IPS-15b (cell line): ENCODE results near the gene PDHA1.

ENCODE experiments used
- H3K27me3 ChIP-seq: one replicate; pipeline ENCODE4 v1.6.1; 2013; ENCODE audit warnings: low read length; ENCODE audit not compliant: control insufficient read depth, insufficient read depth
- H3K36me3 ChIP-seq: one replicate; pipeline ENCODE4 v1.6.1; 2013; ENCODE audit warnings: low read length; ENCODE audit not compliant: control insufficient read depth, insufficient read depth
- H3K4me1 ChIP-seq: one replicate; pipeline ENCODE4 v1.6.1; 2013; ENCODE audit warnings: mild to moderate bottlenecking, low read length; ENCODE audit not compliant: control insufficient read depth, insufficient read depth
- H3K4me3 ChIP-seq: one replicate; pipeline ENCODE4 v1.5.1; 2013; ENCODE audit warnings: low read depth, low read length
- H3K9ac ChIP-seq: one replicate; pipeline ENCODE4 v1.6.1; 2013; ENCODE audit warnings: low read depth, mild to moderate bottlenecking, low read length
- H3K9me3 ChIP-seq: one replicate; pipeline ENCODE4 v1.6.1; 2013; ENCODE audit warnings: mild to moderate bottlenecking, low read length; ENCODE audit not compliant: control insufficient read depth, insufficient read depth

PDHA1 gene

DNA sequence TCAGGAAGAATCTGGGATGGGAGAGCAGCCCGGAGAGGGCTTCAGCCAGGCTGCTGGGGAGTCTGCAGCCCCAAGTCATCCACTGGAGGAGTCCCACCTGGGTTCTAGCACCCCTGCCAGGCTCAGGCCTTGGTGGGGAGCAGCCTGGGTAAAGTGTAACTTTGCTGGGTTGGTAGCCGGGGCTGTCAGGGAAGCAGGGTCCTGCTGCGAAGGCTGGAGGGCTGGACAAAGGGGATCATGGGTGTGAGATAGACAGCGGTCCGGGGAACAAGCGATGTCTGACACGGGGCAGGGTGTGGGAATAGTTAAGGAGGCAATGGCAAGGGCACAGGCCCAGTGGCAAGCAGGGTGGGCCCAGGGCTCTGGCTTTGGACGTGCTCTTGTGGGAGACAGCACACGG, 37.6 kb downstream of the PDHA1 start:
- Histone ChIP-seq H3K9ac (no peak overlapping the region), H3K36me3 (no peaks in the 10 kb centered on the region), H3K4me1 (no peaks in the 10 kb centered on the region), H3K4me3 (no peak overlapping the region), H3K9me3 (no peaks in the 10 kb centered on the region), H3K27me3 (no peaks in the 10 kb centered on the region)

DNA sequence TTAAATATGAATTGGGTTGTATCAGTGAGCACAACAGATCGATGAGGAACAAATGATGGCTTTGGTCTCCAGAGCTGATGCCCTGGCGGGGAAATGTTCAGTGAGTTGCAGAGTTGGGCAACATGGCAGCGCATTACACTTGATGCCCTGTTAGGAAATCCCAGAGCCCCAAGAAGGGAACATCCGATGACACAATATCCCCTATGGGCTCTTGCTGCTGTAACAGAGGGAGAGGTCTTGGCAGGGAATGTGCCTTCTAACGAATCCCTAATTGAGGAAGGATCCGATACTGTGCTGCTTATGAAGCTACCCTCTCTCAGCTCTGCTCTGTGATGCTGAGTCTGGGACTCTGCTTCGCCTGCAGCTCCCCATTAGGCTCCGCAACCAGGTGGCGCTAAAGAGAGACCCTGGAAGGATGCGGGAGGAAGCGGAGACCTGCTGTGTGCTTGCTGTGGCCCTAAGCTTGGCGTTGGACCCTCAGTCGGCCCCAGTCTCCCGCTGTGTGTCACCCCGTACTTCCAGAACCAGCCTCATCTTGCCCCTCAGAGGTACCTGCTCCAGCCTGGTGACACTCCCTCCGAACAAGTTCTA, 38.9 kb downstream of the PDHA1 start:
- Histone ChIP-seq H3K9me3 (peaks cover 3% of the 10 kb centered on the region), H3K27me3 (no peaks in the 10 kb centered on the region), H3K4me1 (no peaks in the 10 kb centered on the region), H3K4me3 (no peak overlapping the region), H3K36me3 (no peaks in the 10 kb centered on the region), H3K9ac (no peak overlapping the region)

DNA sequence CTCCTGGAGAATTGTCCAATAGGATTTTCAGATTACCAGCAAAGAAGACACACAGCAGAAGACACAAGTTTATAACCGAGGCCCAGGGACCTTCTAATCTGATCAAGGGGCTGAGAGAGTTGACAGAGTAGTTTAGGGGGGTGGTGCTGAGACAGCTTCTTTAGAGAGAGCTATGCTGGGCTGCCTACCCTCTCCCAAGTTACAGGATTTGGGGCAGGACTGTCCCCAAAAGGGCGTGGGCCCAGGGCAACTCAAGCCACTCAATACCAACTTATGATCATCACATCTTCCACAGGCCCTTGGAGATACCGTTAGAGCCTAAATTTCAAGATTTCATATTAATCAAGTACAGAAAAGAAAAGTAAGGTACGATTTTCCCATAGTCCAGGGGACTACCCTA, 43.0 kb downstream of the PDHA1 start:
- Histone ChIP-seq H3K27me3 (no peaks in the 10 kb centered on the region), H3K4me3 (no peak overlapping the region), H3K9me3 (peaks cover 3% of the 10 kb centered on the region), H3K36me3 (no peaks in the 10 kb centered on the region), H3K4me1 (no peaks in the 10 kb centered on the region), H3K9ac (no peak overlapping the region)

DNA sequence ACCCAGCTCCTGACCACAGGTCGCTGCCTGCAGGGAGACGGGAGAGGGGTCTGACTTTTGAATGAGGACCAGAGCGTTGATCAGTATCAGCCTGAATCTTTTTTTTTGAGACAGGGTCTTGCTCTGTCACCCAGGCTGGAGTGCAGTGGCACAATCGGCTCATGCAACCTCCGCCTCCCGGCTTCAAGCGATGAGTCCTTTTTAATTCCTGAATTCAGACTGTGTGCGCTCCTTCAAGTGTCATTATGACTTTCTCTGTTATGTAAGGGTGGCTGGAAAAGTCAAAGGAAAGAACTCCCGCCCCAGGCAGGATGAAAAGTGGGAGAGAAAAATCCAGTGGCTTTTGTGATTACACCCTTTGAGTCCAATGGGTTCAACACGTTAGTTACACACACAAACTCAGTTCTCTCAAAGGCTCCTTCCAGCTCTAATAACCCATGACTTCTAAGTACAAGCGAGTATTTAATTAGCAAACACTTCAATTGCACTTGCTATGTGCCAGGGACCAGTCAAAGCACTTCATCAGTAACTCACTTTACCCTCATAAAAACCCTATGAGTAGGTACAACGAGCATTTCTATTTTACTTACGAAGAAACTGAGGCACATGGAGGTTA, 44.4 kb downstream of the PDHA1 start:
- no peak overlapping the region for H3K9ac ChIP-seq
- H3K9me3 ChIP-seq: peaks cover 3% of the 10 kb centered on the region
- no peaks in the 10 kb centered on the region for H3K27me3 ChIP-seq
- H3K4me3 ChIP-seq: no peak overlapping the region
- no peaks in the 10 kb centered on the region for H3K4me1 ChIP-seq
- no peaks in the 10 kb centered on the region for H3K36me3 ChIP-seq

DNA sequence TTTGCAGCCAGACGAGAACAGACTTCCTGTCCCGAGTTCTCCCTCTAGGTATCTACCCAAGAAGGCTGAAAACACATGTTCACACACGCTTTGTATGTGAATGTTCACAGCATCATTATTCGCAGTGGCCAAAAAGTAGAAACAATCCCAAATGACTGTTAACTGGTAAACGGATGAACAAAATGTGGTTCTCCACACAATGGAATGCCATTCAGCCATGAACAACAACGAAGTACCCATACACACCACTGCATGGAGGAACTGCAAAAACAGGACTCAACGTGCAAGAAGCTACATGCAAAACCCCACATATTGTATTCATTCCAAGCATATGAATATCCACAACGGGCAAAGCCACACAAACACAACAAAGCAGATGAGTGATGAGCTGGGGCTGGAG, 45.0 kb downstream of the PDHA1 start:
- Histone ChIP-seq H3K9me3 (peaks cover 3% of the 10 kb centered on the region), H3K4me3 (no peak overlapping the region), H3K36me3 (no peaks in the 10 kb centered on the region), H3K4me1 (no peaks in the 10 kb centered on the region), H3K9ac (no peak overlapping the region), H3K27me3 (no peaks in the 10 kb centered on the region)

DNA sequence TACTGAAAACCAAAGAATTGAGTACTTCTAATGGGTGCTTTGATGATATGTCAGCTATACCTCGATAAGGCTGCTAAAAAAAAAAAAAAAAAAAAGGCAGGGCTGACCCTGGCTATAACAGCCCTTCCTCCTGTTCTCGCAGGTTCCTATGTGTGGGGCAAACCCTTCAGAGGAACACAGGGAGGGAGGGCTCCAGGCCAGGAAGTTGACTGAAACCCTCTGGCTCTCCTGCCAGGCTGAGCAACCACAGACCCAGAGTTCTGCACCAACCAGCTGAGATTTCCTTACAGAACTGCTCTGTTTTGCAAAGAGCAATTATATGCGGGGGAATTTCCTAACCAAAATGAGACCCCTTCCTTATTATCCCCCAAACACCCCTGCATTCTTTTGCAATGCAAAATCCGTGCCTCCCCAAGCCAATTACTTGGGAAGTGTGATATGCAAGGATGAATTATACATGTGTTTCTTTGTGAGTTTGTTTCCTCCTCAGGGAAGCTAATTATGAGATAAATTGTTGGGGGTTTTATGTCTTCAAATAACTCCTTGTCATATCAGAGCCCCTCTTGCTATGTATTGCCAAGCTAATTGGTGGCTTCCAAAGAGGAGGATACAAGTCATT, 45.6 kb downstream of the PDHA1 start:
- Histone ChIP-seq H3K4me1 (no peaks in the 10 kb centered on the region), H3K9ac (no peak overlapping the region), H3K4me3 (no peak overlapping the region)

DNA sequence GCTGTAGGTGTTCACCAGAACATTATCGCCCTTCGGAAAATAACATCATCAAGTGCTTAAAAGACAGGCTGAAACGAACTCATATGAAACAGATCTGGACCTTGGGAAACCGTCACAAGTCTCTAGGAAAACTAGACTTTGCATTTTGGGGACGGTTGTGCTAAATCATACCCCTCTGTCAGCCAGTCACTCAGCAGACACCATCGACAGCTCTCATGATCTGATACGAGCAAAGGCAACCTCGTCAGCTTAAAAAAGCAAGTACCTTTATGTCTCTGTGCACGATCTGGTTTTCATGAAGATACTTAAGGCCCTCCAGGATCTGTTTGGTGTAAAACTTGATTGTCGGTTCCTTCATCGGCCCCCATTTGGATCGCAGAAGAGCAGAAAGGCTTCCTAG, 48.4 kb downstream of the PDHA1 start:
- Histone ChIP-seq H3K9me3 (peaks cover under 1% of the 10 kb centered on the region), H3K9ac (no peak overlapping the region), H3K4me3 (no peak overlapping the region), H3K27me3 (no peaks in the 10 kb centered on the region), H3K4me1 (no peaks in the 10 kb centered on the region), H3K36me3 (no peaks in the 10 kb centered on the region)

More for the DNA sequence above, 45.6 kb downstream of the PDHA1 start:
- H3K27me3 ChIP-seq: no peaks in the 10 kb centered on the region
- H3K36me3 ChIP-seq: no peaks in the 10 kb centered on the region
- peaks cover 3% of the 10 kb centered on the region for H3K9me3 ChIP-seq

DNA sequence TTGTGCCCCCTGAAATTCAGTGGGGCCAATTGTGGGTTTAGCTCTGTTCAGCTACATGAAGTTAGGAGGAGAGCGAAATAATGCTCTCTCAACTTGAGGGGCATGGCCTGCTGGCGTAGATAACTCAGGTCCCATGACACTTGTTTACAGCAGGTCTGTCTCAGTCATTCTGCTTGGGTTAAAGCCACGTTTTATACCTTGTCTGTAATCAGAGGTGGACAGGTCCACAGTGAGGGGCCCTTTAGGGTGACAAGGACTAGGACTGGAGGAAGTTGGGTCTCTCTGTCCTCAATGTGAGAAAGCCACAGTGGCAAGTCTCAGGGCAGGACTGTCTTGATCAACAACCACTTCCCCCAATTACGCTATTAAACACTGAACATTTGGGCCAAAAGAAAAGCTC, 49.0 kb downstream of the PDHA1 start:
- Histone ChIP-seq H3K4me1 (no peaks in the 10 kb centered on the region), H3K9me3 (no peaks in the 10 kb centered on the region), H3K4me3 (no peak overlapping the region), H3K27me3 (no peaks in the 10 kb centered on the region), H3K36me3 (no peaks in the 10 kb centered on the region), H3K9ac (no peak overlapping the region)

DNA sequence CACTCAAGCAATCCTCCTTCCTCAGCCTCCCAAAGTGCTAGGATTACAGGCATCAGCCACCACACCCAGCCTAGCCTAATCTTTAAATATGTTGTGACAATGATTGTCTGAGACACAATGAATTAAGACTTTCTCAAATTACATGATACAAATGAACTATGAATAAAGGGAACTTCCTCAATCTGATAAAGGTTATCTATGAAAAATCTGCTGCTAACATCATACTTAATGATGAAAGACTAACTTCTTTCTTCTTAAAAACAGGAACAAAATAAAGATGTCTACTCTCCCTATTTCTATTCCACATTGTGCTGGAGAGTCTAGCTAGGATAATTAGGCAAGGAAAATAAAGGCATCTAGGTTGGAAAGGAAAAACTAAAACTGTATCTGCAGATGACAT, 60.0 kb downstream of the PDHA1 start:
- Histone ChIP-seq H3K27me3 (no peaks in the 10 kb centered on the region), H3K36me3 (no peaks in the 10 kb centered on the region), H3K4me3 (no peak overlapping the region), H3K4me1 (no peaks in the 10 kb centered on the region), H3K9ac (no peak overlapping the region), H3K9me3 (no peaks in the 10 kb centered on the region)

DNA sequence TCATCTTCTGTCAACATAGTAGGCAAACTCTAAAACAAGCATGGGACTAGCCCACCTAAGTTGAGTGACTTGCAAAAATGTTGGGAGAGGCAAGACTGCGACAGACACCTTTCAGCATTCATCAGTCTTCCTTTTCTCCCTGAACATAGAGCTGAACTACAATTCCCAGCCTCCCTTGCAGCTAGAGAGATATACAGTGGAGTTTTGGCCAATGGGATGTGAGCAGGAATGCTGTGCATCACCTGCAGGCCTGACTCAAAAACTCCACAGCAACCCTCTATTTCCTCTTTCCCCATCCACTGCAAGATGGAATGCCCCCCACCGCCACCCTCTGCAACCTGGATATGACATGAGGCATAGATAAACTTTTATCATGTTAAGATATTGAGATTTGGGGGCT, 66.5 kb downstream of the PDHA1 start:
- H3K4me3 ChIP-seq: no peak overlapping the region
- H3K4me1 ChIP-seq: no peaks in the 10 kb centered on the region
- H3K36me3 ChIP-seq: no peaks in the 10 kb centered on the region
- no peaks in the 10 kb centered on the region for H3K27me3 ChIP-seq
- peaks cover 3% of the 10 kb centered on the region for H3K9me3 ChIP-seq
- H3K9ac ChIP-seq: no peak overlapping the region
